HG02678 (cell line): ENCODE results near the gene TBXAS1.

ENCODE experiments used
- ATAC-seq: cut with Tn5 transposase; IDR thresholded peaks from one replicate; pipeline ENCODE4 v1.9.1; 2021; ENCODE audit warnings: mild to moderate bottlenecking, moderate library complexity; ENCODE audit not compliant: unreplicated experiment

The TBXAS1 gene

DNA sequence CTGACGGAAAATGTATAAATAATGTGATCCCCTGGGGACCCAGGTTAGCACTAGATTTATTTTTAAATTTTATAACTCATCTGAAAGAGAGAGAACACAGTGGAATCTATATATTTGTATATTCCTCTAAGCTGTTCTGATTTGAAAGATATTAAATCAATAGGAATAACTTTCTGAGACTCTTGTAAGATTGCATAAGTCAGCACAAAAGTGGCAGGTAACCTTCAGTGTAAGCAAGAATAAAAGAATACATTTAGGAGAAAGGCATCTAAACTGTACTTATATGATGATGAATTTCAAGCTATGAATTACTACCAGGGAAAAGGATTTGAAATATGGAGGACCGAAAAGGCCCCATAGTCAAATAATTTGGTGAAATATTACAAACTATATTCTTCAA, 112.8 kb downstream of the TBXAS1 start:
- ATAC-seq, result no peak

DNA sequence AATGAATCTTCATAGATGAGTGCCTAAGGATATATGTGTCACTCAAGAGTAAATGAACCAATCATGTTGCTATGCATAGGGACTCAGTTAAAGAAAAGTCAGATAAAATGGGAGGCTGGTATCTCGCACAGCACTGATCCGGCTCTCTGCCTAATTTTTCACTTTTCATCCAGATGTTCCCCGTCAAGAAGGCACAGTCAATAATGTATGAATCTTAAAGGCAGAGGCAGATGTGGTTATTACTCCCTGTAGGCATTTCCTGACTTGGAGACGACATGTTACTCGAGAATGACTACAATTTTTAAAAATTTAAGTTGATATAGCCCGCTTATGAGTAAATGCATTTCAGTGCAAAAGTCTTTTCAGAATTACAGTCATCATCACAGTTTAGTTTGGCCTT, 113.6 kb downstream of the TBXAS1 start:
- ATAC-seq, result no peak

DNA sequence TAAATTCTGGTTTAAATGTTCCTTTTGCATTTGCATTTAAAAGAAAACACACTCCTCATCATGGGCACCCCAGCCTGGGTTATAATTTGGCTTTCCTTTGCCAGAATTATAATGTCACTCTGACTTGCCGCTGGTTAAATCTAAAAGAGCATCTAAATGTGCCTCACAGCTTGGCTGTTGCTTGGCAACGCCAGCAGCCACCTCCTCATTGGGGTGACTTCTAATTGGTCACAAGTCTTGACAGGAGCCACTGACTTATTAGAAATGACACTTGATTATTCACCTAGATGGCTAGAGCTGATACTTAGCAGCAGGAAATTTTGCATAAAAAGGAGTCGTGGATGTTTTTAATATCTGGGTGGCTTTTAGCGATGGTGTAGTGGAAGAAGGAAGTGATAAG, 114.3 kb downstream of the TBXAS1 start:
- ATAC-seq, result no peak

DNA sequence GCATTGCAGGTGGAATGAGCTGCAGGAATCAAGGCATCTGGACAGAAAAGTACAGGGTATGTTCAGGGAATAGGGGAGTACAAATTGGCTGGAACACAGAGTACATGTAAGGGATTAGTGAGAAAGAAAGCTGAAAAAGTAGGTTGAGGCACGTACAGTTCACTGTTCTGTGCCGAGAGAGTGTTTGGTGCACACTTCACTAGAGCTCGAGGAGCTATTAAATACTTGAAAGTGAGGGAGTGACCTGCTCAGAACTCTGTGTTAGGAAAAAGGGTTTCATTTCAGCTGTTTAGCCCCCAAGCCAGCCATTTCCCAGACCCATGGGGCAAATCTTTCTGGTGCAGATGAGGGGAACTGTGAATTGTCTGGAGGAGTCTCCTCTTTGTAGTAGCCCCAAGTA, 115.2 kb downstream of the TBXAS1 start:
- ATAC-seq, result no peak

DNA sequence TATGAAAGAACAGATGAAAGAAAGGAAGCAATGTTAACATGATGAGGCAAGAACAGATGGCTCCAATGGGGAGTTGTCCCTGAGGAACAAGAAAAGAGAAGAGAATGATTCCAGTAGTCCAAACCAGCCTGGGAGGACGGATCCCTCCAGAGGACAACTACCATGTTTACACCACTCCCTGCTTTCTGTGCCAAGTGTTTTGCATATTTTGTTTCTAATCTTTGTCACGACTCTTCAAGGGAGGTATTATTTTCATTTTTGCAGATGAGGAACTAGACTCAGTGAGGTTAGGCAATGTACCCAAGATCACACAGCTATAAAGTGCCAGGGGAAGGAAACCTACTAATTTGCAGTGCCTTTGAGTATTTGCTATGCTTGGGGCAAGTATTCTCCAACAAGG, 117.5 kb downstream of the TBXAS1 start:
- ATAC-seq, result no peak

DNA sequence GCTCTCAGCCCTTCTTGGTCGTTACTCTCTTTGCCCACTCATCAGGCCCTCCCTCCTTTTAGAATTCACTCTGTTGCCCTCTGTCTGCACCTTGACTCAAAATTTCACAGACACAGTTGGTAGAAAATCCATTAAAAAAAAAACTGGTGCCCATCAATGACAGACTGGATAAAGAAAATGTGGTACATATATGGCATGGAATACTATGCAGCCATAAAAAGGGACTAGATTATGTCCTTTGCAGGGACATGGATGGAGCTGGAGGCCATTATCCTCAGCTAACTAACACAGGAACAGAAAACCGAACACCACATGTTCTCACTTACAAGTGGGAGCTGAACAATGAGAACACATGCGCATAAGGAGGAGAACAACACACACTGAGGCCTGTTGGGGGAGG, 118.0 kb downstream of the TBXAS1 start:
- ATAC-seq, result no peak

DNA sequence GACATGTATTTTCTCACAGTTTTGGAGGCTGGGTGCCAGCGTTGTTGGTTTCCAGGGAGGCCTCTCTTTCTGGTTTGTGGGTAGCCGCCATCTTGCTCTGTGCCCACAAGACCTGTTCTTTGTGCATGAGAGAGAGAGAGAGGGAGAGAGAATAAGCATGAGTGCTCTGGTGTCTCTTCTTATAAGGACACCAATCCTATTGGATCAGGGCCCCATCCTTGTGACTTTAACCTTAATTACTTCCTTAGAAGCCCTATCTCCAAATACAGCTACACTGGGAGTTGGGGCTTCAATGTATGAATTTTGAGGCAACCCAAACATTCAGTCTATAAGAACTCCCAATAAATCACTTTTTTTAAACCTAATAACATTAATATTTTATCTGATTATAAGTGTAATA, 119.1 kb downstream of the TBXAS1 start:
- ATAC-seq, result no peak

DNA sequence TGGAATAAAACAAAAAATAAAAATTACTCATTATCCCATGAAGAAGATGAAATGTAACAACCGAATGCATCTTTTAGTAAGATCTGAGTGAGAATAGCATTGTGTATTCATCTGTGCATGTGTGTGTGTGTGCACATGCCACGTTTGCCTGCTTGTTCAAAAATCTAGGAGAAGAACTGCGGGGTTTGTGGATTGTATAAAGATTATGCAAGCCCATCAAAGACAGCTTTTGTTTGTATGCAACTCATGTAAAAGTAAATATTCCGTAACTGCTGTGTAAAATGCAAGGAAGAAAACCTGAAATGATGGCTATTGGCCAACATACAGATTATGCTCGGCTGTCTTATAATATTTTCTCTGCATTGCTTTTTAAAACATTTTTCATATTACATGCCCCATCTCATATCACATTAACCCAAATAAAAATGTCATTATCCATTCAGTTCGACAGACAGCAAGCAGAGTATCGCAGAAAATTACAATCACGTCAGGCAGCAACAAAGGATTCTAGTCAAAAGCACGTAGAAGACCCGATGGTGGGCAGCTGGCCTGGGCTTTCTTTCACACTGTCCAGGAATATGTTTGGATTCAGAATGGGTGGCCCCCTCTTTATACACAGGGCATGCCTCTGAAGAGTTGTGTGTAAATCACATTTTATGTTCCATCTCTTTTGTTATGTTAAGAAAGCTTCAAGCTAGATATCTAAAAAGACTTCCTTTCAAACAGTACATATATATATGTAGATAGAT, 119.7 kb downstream of the TBXAS1 start:
- no peak for ATAC-seq

DNA sequence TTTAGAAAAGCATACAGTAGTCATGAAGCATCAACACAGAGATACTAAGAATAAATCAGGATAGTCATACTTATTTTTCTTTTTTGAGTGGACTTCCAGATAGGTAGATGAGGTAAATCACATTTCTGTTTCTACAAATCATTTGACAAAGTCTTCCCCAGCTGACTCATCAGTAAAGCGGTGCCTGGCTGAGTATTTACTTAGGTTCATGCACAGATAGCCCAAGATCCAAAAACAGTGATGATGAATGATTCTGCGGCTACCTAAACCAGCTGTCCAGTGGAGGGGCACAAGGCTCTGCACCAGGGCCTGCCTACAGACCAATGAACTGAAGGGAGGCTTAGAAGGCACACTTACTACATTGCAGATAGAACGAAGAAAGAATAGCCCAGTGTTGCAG, 120.6 kb downstream of the TBXAS1 start:
- no peak for ATAC-seq

DNA sequence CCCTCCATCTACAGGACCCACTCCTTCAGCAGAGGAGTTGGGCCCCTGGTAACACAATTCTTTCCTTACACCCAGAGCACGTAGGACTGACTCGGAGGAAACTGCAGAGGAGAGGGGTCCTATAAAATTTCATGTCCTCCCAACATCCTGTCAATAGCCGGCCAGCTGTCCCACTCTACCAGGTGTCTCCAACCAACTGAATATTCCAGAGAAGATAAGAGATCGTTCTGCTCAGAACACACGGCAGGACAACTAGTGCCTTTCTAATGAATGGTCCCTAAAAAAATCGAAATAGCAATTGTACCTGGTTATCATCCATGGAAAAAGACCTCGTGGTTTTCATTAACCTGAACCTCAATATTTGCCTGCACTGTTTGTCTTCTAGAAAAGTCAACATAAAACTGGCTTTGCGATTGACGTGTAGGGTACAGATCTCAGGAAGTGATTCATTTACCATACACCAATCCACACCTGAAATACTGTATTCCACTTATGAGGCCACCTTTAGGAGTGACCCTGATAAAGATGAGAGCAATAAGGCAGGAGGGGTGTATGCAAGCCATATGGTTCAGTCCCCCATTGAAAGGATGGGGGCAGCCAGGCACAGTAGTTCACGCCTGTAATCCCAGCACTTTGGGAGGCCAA, 121.9 kb downstream of the TBXAS1 start:
- ATAC-seq, result no peak

DNA sequence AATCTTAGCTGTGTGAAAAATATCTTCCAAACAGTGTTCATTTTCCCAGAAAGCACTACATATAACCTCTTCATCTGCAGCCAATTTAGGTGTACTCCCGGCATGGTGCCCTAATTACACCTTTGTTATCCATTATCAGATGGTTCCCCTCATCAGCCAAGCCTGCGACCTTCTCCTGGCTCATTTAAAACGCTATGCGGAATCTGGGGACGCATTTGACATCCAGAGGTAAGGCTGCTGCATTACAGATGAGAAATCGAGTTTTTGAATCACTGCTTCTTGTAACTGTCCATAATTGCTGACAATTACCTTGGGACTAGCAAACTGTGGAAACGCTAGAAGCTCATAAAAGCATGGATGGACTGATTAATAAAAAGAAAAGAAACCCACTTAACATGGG, 124.2 kb downstream of the TBXAS1 start:
- no peak for ATAC-seq

DNA sequence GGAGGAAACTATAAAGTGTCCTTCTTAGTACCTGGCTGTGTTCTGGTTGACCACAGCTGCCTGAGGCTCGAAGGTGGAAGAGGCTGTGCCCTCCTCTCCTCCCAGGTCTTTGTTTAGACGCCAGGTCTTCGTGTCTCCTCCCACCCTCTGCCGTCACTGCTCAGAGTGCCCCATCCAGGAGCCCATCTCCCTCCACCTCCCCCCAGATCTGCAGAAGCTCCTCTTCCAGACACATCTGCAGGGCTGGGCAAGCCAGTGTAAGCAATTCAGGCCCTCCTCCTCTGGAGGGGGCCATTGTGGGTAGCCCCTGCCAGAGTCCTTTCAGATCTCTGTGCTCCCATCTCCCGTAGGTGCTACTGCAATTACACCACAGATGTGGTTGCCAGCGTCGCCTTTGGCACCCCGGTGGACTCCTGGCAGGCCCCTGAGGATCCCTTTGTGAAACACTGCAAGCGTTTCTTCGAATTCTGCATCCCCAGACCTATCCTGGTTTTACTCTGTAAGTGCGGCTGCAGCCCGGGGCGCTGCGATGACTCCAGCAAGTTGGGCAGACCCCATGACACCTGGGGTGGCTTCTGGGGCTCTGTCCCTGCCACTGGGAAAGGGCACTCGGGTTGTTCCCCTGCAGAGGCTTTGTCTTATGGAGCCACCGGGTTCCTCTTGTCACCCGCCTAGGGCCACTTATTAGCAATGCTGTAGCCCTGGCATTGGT, 126.2 kb downstream of the TBXAS1 start:
- ATAC-seq, result no peak

DNA sequence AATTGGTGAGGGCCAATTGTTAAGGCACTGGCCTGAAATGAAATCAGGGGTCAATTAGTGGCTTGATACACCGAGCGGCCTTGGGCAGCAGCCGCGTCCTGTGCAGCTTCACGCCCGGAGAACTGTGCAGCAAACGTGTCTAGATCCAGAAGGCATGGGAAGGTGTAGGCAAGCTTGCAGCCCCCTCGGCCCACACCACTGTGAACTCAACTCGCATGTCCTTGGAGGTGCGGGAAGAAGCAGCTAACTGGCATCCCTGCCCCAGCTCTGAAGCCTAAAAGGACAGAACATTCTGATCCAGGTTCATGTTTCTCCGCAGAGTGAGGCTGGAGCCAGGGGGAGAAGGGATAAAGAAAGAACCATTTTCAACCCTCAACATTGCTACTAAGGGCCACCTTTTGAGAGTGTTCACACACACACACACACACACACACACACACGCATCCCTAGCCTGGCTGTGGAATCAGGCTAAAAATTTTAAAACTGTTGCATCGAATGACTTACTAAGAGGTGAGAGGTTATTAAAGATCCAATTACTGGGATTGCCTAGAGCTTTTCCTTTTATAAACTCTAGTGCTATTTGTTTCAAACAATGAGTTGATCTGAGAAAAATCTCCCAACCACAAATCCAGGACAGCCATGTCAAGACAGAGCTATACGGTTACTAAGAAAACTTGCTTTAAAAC, 129.7 kb downstream of the TBXAS1 start:
- ATAC-seq, result no peak

DNA sequence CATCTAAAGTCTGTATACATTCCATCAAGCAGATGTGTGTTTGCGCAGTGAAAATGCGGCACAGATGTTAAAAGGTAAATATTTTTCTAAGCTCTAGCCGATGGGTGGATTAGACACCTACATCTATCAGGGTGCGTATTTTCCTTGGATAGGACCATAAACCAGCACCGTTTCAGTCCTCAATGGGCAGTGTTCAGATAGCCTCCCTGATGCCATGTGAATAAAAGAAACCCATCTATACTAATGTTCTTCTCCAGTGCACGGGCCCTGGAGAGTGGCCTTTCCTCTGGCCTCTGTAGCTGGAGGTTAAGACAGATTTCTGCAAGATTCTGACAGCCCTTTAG, 130.2 kb downstream of the TBXAS1 start:
- ATAC-seq, result no peak

DNA sequence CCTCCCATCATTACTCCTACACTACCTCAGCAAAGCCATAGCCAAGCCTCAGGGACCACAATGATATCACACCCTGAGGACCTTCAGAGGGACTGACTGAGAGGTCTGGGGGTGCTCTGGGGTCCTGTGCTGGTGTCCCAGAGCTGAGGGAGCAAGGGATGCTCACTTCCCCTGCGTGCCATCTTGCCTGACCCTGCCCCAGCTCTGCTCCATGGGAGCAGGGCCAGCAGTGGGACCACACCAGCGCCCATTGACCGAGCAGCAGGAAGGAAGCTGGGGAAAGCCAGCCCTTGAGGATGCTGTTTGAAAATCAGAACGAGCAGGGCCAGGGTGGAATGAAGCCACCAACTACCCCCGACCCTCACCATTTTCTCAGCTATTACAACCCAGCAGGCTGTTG, 130.7 kb downstream of the TBXAS1 start:
- no peak for ATAC-seq

DNA sequence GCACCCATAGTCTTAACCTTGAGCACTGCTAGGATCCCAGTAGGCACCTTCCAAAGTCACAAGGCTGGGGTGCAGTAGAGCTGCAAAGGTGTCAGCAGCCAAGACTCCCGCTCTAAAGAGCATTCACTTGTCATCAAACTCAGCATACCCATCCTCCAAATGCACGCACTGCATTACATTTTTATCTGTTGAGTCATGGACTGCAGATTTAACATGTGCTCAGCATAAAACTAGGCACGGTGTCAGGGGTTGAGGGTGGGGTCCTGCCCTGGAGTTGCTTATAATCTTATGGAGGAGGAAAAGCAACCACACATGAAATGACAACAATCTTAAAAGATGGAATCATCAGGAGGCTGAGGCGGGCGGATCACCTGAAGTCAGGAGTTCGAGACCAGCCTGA, 131.1 kb downstream of the TBXAS1 start:
- ATAC-seq, result no peak

DNA sequence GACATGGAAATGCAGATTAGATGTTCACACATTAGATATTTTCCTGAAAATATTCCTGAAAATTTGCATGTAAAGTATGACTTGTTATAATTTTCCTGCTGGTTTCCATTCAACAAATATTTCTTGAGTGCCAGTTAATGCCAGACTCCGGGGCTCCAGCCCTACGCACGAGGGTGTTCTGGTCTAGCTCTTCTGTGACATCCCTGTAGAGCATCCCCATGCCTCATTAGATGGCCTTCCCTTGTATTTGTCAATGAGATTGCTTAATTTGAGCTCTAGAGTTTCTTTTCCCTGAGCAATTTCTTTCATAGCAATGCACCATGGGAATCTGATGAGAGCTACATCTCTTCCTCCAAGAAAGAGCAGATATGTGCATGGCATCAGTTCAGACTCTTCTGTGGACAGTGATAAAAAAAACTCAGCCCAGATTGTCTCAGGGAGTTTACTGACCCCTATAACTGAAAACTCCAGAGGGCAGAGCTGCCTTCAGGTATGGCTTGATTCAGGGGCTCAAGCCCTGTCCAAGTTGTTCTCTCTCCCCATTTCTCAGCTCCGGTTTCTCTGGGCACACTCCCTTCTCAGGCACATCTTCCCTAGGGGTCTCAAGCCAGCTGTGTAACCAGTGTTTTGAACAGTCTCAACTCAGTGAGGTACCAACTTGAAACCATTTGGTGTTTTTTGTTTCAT, 137.0 kb downstream of the TBXAS1 start:
- ATAC-seq, result no peak

DNA sequence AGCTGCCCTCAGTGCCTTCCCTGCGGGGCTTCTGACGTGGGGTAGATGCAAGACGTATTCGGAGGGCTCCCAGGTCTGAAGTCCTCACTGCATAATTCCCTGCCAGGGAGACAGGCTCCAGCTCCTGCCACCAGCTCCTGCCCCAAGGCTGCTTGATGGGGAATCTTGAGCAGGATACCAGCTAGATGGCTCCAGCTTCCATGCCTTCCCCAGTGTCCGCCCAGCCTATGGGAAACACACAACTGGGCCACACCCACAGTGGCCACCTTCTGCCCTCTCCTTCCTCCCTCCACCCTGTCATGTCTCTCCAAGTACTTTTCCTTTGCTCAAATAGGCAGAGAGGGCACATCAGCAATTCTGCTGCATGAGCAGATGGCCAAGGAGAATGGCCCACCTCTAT, 137.9 kb downstream of the TBXAS1 start:
- ATAC-seq, result no peak

DNA sequence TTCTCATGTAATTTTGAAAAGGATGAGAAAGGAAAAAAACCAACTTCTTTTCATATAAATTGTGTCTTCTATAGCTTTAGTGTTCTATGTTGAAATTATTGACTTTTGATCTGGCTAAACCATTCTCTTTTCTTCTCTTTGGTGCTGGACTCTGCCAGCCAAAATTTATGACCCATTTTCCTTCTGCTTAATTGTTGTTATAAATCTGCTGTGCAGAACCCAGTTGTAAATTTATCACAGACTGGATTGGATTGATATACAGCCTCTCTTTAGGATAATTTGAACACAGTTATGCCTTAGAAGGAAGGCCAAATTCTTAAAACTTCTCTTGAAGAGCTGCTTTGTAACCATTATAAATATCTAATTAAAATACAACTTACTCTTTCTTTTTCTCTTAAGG, 139.9 kb downstream of the TBXAS1 start:
- ATAC-seq, result no peak

DNA sequence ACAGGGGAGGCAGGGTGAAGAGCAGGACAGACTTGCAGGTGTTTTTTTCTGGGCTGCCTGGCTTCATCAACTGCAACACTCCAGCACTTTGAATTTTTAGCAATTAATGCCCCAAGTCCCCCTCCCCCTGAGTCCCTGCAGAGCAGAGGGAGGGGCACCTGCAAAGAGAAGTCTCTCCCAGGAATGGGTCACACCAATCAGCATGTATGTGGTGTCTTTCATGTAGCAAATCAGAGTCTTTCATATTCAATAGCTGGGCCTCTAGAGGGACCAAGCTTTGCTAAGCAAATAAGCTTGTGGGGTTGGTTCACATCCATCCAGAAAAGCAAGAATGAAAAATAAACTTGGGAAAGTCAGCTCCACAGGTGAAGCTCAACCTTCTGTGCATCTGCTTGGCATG, 143.0 kb downstream of the TBXAS1 start:
- ATAC-seq, result no peak
